BJ (cell line): ENCODE results near the gene TNIP1. TPM values are rescaled to one million over a fixed set of nuclear protein-coding genes. Genes with fewer than 3 reads are reported as not detected.

Experiments
- CTCF ChIA-PET: fragments of 350-600 bp; formaldehyde crosslinking; extraction: SDS; loops from one replicate; lab custom pipeline; 2021; ENCODE audit warnings: antibody characterized with exemption, inconsistent platforms; lab: Yijun Ruan, JAX
- POLR2A ChIA-PET: fragments of 300-600 bp; sonication (Branson Sonifier 250); formaldehyde crosslinking; extraction: SDS; loops from one replicate; lab custom pipeline; 2021; ENCODE audit warnings: antibody characterized with exemption; lab: Charles Lee
- DNase-seq: peaks from one replicate; pipeline ENCODE4 v3.0.0-alpha.2; 2011; ENCODE audit warnings: low read depth
- H3K27me3 ChIP-seq: 2 replicates; pipeline ENCODE4 v1.6.0; 2011; ENCODE audit warnings: low read length; ENCODE audit not compliant: control insufficient read depth, insufficient read depth
- H3K36me3 ChIP-seq: 2 replicates; pipeline ENCODE4 v1.5.1; 2011; ENCODE audit warnings: low read length; ENCODE audit not compliant: control insufficient read depth, insufficient read depth
- H3K4me3 ChIP-seq: 2 replicates; pipeline ENCODE4 v1.5.1; 2011; ENCODE audit warnings: low read depth, mild to moderate bottlenecking, control low read depth, low read length
- CTCF ChIP-seq: IDR thresholded peaks from 2 replicates; pipeline ENCODE4 v1.5.1; 2011; ENCODE audit warnings: low read depth, mild to moderate bottlenecking, control low read depth, inconsistent platforms, low read length, moderate library complexity; ENCODE audit not compliant: insufficient read depth
- polyA plus RNA-seq: library from polyadenylated mRNA; depleted of rRNA; stranded (reverse); fragments of >200 nt; gene quantifications from 2 replicates; pipeline ENCODE4 v1.2.3, GENCODE V29; 2011

The TNIP1 gene
- polyA plus RNA-seq, 1 experiment = 80.8 TPM

GRCh38 chr5:151027961-151028479 lies 52.8 kb downstream of the TNIP1 start:
- Histone ChIP-seq H3K36me3 (peaks cover 27% of the 10 kb centered on the region), H3K27me3 (no peaks in the 10 kb centered on the region)
- TF ChIP-seq CTCF = no peak

GRCh38 chr5:151026679-151027078 lies 54.2 kb downstream of the TNIP1 start:
- TF ChIP-seq CTCF = no peak
- peaks cover 26% of the 10 kb centered on the region for H3K36me3 ChIP-seq
- no peak for DNase-seq
- no peaks in the 10 kb centered on the region for H3K27me3 ChIP-seq
- CTCF ChIA-PET = interaction anchor here (0.6 kb wide), 1 partner anchor 1614 kb away, joined by 3 read pairs; no protein-coding TSS in a partner anchor
- no peak overlapping the region for H3K4me3 ChIP-seq
- POLR2A ChIA-PET = no interaction called here

More at GRCh38 chr5:151027961-151028479, 52.8 kb downstream of the TNIP1 start:
- no peak overlapping the region for H3K4me3 ChIP-seq
- ChIA-PET POLR2A (no interaction called here), CTCF (no interaction called here)
- no peak for DNase-seq

GRCh38 chr5:151026088-151026487 lies 54.7 kb downstream of the TNIP1 start:
- Histone ChIP-seq H3K4me3 (no peak overlapping the region), H3K27me3 (no peaks in the 10 kb centered on the region), H3K36me3 (peaks cover 21% of the 10 kb centered on the region)
- TF ChIP-seq CTCF = no peak
- DNase-seq = no peak
- ChIA-PET CTCF (interaction anchor here (0.6 kb wide), 1 partner anchor 1613 kb away, joined by 3 read pairs; no protein-coding TSS in a partner anchor), POLR2A (no interaction called here)

GRCh38 chr5:151025250-151025606 lies 55.6 kb downstream of the TNIP1 start:
- POLR2A ChIA-PET = no interaction called here
- Histone ChIP-seq H3K27me3 (no peaks in the 10 kb centered on the region), H3K4me3 (no peak overlapping the region), H3K36me3 (peaks cover 19% of the 10 kb centered on the region)
- CTCF ChIA-PET = no interaction called here
- DNase-seq = no peak
- no peak for TF ChIP-seq CTCF

- no peak overlapping the region for H3K4me3 ChIP-seq
- H3K27me3 ChIP-seq = no peaks in the 10 kb centered on the region
- TF ChIP-seq CTCF = no peak
- ChIA-PET CTCF (no interaction called here), POLR2A (no interaction called here)
- peaks cover 14% of the 10 kb centered on the region for H3K36me3 ChIP-seq
- no peak for DNase-seq
Observed at GRCh38 chr5:151024440-151025249, 56.2 kb downstream of the TNIP1 start.
